GM12875 (cell line): ENCODE data around the gene ANKLE1.

Experiments
- H3K4me3 ChIP-seq: one replicate; pipeline ENCODE4 v1.5.1; 2011; ENCODE audit warnings: low read depth, low read length, control low read depth
- CTCF ChIP-seq: IDR thresholded peaks from 2 replicates; pipeline ENCODE4 v1.5.1; 2011; ENCODE audit warnings: low read depth, mild to moderate bottlenecking, control low read depth, inconsistent platforms, low read length, moderate library complexity, borderline replicate concordance; ENCODE audit not compliant: insufficient read depth

ANKLE1 gene

GRCh38 chr19:17322854-17323253 is 41.2 kb downstream of the ANKLE1 start:
- TF ChIP-seq CTCF: no peak
- no peak overlapping the region for H3K4me3 ChIP-seq

GRCh38 chr19:17323300-17323963 is 41.7 kb downstream of the ANKLE1 start:
- no peak overlapping the region for H3K4me3 ChIP-seq
- TF ChIP-seq CTCF: no peak

GRCh38 chr19:17323964-17324332 is 42.2 kb downstream of the ANKLE1 start:
- TF ChIP-seq CTCF: no peak
- no peak overlapping the region for H3K4me3 ChIP-seq

- no peak for TF ChIP-seq CTCF
- H3K4me3 ChIP-seq: no peak overlapping the region
Measured at GRCh38 chr19:17324357-17325114, 42.8 kb downstream of the ANKLE1 start.

- no peak overlapping the region for H3K4me3 ChIP-seq
- no peak for TF ChIP-seq CTCF
Measured at GRCh38 chr19:17325133-17325532, 43.4 kb downstream of the ANKLE1 start.

- TF ChIP-seq CTCF: no peak
- no peak overlapping the region for H3K4me3 ChIP-seq
Measured at GRCh38 chr19:17325881-17326594, 44.3 kb downstream of the ANKLE1 start.
